Astrocyte of the spinal cord (primary cell): ENCODE measurements around the gene EIF1AD.
A peak's percentile ranks its signal among the peaks of the same experiment; 100 is the strongest.

Experiments used
- DNase-seq: peaks from one replicate; pipeline ENCODE4 v3.0.0; 2011; ENCODE audit warnings: low read depth, low spot score
- H3K4me3 ChIP-seq: 2 replicates; pipeline ENCODE4 v1.5.1; 2011; ENCODE audit warnings: low read depth, mild to moderate bottlenecking, low read length, moderate library complexity
- in situ Hi-C: cut with HindIII; loops from 2 replicates; pipeline ENCODE4 v1.10.0; 2017; ENCODE audit warnings: low sequenced_read_pairs
- TF ChIP-seq, protein P1 (sequence below): IDR thresholded peaks from 2 replicates; pipeline ENCODE4 v1.5.1; 2012; ENCODE audit warnings: low read depth, mild to moderate bottlenecking, low read length, inconsistent platforms

EIF1AD gene

DNA sequence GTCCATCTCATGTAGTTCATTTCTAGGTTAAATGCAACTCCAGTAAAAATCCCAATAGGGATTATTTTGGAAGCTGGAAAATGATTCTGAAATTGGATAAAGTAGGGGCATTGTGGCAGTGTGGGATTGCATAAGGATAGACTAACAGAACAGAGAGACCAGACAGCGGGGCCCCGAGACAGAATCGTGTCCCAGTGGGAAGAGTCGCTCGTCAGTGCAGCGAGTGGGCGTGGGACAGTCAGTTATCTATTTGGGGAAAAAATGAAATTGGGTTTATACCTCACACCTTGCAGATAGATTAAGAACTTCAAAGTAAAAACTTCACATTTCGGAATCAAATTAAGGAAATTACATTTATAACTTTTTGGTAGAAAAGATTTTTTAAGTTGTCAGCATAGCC, 29.8 kb downstream of the EIF1AD start:
- in situ Hi-C loops: no loop called here
- H3K4me3 ChIP-seq: no peak overlapping the region
- no peak for DNase-seq
- TF ChIP-seq, protein P1, sequence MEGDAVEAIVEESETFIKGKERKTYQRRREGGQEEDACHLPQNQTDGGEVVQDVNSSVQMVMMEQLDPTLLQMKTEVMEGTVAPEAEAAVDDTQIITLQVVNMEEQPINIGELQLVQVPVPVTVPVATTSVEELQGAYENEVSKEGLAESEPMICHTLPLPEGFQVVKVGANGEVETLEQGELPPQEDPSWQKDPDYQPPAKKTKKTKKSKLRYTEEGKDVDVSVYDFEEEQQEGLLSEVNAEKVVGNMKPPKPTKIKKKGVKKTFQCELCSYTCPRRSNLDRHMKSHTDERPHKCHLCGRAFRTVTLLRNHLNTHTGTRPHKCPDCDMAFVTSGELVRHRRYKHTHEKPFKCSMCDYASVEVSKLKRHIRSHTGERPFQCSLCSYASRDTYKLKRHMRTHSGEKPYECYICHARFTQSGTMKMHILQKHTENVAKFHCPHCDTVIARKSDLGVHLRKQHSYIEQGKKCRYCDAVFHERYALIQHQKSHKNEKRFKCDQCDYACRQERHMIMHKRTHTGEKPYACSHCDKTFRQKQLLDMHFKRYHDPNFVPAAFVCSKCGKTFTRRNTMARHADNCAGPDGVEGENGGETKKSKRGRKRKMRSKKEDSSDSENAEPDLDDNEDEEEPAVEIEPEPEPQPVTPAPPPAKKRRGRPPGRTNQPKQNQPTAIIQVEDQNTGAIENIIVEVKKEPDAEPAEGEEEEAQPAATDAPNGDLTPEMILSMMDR: no peak

DNA sequence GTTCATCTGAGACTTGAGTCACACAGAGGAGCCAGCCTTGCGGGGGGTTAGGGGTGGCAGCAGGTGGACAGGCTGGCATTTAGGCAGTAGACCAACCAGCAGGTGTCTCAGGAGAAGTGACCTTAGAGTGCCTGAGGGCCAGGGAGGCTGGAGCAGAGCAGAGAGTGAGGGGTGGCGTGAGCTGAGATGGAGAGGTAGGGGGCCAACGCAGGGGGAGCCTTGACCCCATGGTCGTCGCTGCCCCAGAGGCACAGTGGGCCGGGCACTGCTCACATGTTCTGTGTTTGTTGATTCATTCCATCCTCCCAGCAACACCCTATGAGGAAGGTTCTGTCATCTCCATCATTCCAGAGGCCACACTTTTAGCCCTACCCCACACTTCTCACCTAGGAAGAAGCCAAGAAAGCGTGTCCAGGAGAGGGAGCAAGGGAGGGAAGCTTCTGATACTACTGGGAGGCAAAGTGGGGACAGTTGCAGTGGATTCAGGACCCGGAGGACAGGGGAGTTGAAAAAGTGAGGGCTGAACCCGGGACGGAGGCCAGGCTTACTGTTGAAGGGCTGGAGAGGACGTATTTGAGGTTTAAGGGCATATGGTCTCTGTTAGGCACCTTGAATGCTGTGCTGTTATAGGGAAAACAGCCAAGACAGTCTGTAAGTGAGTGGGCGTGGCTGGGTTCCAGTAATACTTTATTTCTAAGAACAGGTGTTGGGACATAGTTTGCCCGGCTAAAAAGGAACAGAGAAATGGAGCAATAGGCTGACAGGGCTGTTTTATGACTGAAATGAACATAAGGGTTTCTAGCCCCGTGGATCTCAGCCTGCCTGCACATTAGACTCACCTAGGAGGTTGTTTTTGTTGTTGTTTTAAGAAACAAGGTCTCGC, 33.1 kb downstream of the EIF1AD start:
- H3K4me3 ChIP-seq: no peak overlapping the region
- TF ChIP-seq, protein P1: no peak
- in situ Hi-C loops: no loop called here
- peak; percentile 4 for DNase-seq

DNA sequence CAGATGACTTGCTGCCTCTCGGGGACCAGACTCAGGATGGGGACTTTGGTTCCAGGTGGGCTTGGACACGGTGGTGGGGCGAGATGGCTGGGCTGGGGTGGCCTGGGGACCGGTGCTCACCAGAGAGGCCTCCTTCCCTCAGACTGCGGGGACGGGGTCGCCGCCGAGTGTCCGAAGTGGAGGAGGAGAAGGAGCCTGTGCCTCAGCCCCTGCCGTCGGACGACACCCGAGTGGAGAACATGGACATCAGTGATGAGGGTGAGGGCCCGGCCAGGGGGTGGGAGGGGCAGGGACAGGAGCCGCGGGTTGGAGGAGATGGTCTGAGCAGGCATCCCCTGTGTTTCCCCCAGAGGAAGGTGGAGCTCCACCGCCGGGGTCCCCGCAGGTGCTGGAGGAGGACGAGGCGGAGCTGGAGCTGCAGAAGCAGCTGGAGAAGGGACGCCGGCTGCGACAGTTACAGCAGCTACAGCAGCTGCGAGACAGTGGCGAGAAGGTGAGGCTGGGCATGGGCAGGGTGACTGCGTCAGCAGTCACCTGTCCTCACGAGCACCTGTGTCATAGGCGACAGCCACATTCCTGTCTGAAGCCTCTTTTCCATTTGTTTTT, 34.5 kb downstream of the EIF1AD start:
- TF ChIP-seq, protein P1: no peak

DNA sequence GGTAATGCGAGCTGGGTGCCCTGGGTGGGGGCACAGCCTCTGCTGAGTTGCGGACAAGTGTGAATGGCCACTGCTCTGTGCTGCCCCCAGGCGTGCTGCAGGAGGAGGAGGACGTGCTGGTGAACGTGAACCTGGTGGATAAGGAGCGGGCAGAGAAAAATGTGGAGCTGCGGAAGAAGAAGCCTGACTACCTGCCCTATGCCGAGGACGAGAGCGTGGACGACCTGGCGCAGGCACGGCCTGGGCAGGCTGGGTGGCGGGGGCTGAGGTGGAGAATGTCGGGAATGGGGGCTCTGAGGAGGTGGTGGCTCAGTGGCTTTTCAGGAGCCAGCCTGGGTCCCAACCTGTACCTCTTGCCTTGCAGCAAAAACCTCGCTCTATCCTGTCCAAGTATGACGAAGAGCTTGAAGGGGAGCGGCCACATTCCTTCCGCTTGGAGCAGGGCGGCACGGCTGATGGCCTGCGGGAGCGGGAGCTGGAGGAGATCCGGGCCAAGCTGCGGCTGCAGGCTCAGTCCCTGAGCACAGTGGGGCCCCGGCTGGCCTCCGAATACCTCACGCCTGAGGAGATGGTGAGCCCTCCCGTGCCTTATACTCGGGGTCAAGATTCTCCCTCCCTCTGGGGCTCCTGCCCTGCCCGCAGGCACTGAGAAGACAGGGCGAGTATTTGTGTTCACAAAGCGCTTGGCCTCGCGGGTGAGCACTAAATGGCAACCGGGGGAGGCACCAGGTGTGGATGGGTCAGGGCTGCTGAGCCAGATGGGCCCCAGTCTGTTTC, 35.8 kb downstream of the EIF1AD start:
- no peak for DNase-seq
- no peak overlapping the region for H3K4me3 ChIP-seq
- TF ChIP-seq, protein P1: no peak
- in situ Hi-C loops: no loop called here

More for the DNA sequence above, 34.5 kb downstream of the EIF1AD start:
- no peak for DNase-seq
- in situ Hi-C loops: no loop called here
- no peak overlapping the region for H3K4me3 ChIP-seq

DNA sequence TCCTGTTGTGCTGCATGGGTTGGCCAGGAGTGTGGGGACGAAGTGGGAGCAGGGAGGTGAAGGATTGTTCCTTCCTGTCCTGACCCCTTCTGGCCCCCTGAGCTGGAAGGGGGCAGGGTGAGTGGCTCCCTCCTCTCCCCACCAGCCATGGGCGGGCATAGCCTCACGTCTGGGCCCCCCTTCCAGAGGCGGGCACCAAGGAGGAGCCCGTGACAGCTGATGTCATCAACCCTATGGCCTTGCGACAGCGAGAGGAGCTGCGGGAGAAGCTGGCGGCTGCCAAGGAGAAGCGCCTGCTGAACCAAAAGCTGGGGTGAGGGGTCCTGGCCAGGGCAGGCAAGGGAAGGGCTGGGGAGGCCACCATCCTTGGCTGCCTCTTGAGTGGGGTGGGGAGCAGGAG, 37.1 kb downstream of the EIF1AD start:
- in situ Hi-C loops: no loop called here
- H3K4me3 ChIP-seq: no peak overlapping the region
- TF ChIP-seq, protein P1: no peak
- no peak for DNase-seq

DNA sequence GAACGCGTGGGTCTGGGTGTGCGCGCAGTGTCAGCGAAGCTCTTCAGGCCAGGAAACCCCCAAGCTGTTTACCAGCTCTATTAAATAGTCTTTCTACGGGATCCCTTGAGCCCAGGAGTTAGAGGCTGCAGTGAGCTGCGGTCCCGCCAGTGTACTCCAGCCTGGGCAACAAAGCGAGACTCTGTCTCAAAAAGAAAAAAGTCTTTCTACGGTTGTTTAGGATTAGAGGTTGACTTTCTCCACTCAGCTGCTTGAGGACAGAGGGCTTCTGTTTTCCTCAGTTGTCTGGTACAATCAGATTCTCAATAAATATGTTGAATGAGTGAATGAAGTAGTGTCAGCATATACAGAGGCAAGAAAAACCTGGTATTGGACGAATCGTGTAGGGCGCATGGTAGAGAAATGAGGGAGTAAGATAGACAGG, 39.8 kb downstream of the EIF1AD start:
- DNase-seq: no peak
- in situ Hi-C loops: no loop called here
- TF ChIP-seq, protein P1: no peak
- H3K4me3 ChIP-seq: peak overlapping the region; percentile 78
